NCI-H446 (cell line): ENCODE measurements around the gene HELZ.
"Not testable (repeated sequence)": the region's sequence is repeated elsewhere in the genome, so short reads cannot be mapped to it uniquely, and the experiment has no call there.

Source experiments
- DNase-seq, 2 experiments: peaks; one replicate each; lab custom pipeline; 2025; lab: John Stamatoyannopoulos, UW

Gene HELZ

GRCh38 chr17:67265436-67266019 lies 20.5 kb upstream of the HELZ start:
- no peak for DNase-seq

- DNase-seq, result no peak
Measured at GRCh38 chr17:67262435-67263117, 17.6 kb upstream of the HELZ start.

- no peak for DNase-seq
Measured at GRCh38 chr17:67260170-67260987, 15.4 kb upstream of the HELZ start.

GRCh38 chr17:67258821-67259468 lies 13.9 kb upstream of the HELZ start:
- no peak for DNase-seq

GRCh38 chr17:67256075-67256732 lies 11.2 kb upstream of the HELZ start:
- no peak for DNase-seq

GRCh38 chr17:67253384-67253783 lies 8.4 kb upstream of the HELZ start:
- DNase-seq, result no peak

- DNase-seq, result not testable (repeated sequence)
Measured at GRCh38 chr17:67251586-67251985, 6.6 kb upstream of the HELZ start.

GRCh38 chr17:67248291-67248690 lies 3.3 kb upstream of the HELZ start:
- DNase-seq, result no peak

- DNase-seq, result no peak
Measured at GRCh38 chr17:67247416-67247900, 2.5 kb upstream of the HELZ start.

GRCh38 chr17:67246653-67247415 lies 1.8 kb upstream of the HELZ start:
- DNase-seq, result no peak

- no peak for DNase-seq
Measured at GRCh38 chr17:67246403-67246652, 1.3 kb upstream of the HELZ start.

- no peak for DNase-seq
Measured at GRCh38 chr17:67245694-67246402, 852 bp upstream of the HELZ start.

- DNase-seq, result no peak
Measured at GRCh38 chr17:67244431-67245072, 444 bp downstream of the HELZ start.

GRCh38 chr17:67243284-67243683 lies 1.7 kb downstream of the HELZ start:
- DNase-seq, result no peak

- DNase-seq, result no peak
Measured at GRCh38 chr17:67241719-67242341, 3.2 kb downstream of the HELZ start.

GRCh38 chr17:67239597-67239996 lies 5.4 kb downstream of the HELZ start:
- DNase-seq, result no peak

- DNase-seq, result no peak
Measured at GRCh38 chr17:67238991-67239390, 6.0 kb downstream of the HELZ start.

- no peak for DNase-seq
Measured at GRCh38 chr17:67232441-67232840, 12.6 kb downstream of the HELZ start.

- no peak for DNase-seq
Measured at GRCh38 chr17:67229109-67229955, 15.7 kb downstream of the HELZ start.
